H1 (cell line): ENCODE results near the gene ZSCAN21.

Experiments
- ASH2L ChIP-seq: fragments of 200-600, 300-600 bp; sonication (generic); IDR thresholded peaks from one replicate; pipeline ENCODE4 v1.7.1; 2017; ENCODE audit warnings: low read length
- CEBPB ChIP-seq: IDR thresholded peaks from 2 replicates; pipeline ENCODE4 v1.6.1; 2012; ENCODE audit warnings: low read depth, low read length
- EP300 ChIP-seq, 2 experiments: IDR thresholded peaks; 1 replicate in 1 of 2; 2 replicates in 1 of 2; pipeline ENCODE4 v1.6.1; 2011 to 2012; ENCODE audit warnings: low read depth in 2 of 2, low read length in 2 of 2, mild to moderate bottlenecking in 2 of 2, borderline replicate concordance in 1 of 2, inconsistent platforms in 1 of 2, moderate library complexity in 1 of 2
- JUND ChIP-seq: IDR thresholded peaks from 2 replicates; pipeline ENCODE4 v1.6.1; 2011; ENCODE audit warnings: mild to moderate bottlenecking, improper control_type of control experiment, low read length
- POLR2AphosphoS5 ChIP-seq: IDR thresholded peaks from 2 replicates; pipeline ENCODE4 v1.6.1; 2011; ENCODE audit warnings: low read depth, low read length
- POU5F1 ChIP-seq: IDR thresholded peaks from 2 replicates; pipeline ENCODE4 v1.6.1; 2011; ENCODE audit warnings: low read depth, mild to moderate bottlenecking, low read length, moderate library complexity
- RFX5 ChIP-seq: IDR thresholded peaks from 2 replicates; pipeline ENCODE4 v1.6.1; 2011; ENCODE audit warnings: low read depth, low read length, improper control_type of control experiment, borderline replicate concordance
- RNF2 ChIP-seq: fragments of 200-900, 300-1000 bp; sonication (generic); IDR thresholded peaks from 2 replicates; pipeline ENCODE4 v1.7.1; 2016; ENCODE audit warnings: borderline replicate concordance, low read depth, mild to moderate bottlenecking, antibody characterized with exemption, low read length; ENCODE audit not compliant: poor library complexity, severe bottlenecking; ENCODE audit errors: missing control alignments
- TF ChIP-seq, protein P1 (sequence below), 3 experiments: IDR thresholded peaks; 1 replicate in 2 of 3; 2 replicates in 1 of 3; pipeline versions ENCODE4 v1.5.1 to v1.6.1; 2011; ENCODE audit warnings: low read length in 3 of 3, mild to moderate bottlenecking in 3 of 3, inconsistent platforms in 2 of 3, low read depth in 1 of 3, moderate library complexity in 1 of 3; ENCODE audit not compliant: insufficient read depth in 1 of 3; ENCODE audit errors: control extremely low read depth in 1 of 3

DNA sequence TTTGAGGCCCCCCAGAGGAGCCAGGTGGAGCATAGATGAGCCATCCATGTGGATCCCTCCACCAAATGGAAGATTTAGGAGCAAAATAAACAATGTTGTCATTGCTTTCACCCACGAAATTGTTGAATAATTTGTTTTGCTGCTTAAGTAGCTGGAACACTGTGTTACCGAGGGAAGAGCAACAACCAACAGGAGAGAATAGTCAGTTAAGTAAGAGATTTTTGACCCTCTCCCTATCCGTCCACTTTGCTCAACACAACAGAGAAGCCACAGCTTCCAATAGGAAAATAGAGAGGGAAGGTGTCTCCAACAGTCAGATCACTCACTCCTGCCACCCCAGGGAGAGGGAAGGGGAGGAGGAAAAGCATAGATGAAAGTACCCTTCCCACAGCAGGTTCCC, 38.1 kb upstream of the ZSCAN21 start:
- TF ChIP-seq ASH2L = no peak
- TF ChIP-seq CEBPB = no peak
- TF ChIP-seq, protein P1, sequence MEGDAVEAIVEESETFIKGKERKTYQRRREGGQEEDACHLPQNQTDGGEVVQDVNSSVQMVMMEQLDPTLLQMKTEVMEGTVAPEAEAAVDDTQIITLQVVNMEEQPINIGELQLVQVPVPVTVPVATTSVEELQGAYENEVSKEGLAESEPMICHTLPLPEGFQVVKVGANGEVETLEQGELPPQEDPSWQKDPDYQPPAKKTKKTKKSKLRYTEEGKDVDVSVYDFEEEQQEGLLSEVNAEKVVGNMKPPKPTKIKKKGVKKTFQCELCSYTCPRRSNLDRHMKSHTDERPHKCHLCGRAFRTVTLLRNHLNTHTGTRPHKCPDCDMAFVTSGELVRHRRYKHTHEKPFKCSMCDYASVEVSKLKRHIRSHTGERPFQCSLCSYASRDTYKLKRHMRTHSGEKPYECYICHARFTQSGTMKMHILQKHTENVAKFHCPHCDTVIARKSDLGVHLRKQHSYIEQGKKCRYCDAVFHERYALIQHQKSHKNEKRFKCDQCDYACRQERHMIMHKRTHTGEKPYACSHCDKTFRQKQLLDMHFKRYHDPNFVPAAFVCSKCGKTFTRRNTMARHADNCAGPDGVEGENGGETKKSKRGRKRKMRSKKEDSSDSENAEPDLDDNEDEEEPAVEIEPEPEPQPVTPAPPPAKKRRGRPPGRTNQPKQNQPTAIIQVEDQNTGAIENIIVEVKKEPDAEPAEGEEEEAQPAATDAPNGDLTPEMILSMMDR (IDR thresholded peaks at IDR 0.05; ENCODE audit: control extremely low read depth in 1 of 3, insufficient read depth in 1 of 3, low read depth in 1 of 3, low read length in 3 of 3) = no peak
- no peak for TF ChIP-seq EP300 (IDR thresholded peaks at IDR 0.05; ENCODE audit: borderline replicate concordance in 1 of 2, low read depth in 2 of 2, low read length in 2 of 2)
- TF ChIP-seq POU5F1 = no peak
- TF ChIP-seq POLR2AphosphoS5 = no peak
- no peak for TF ChIP-seq RFX5
- no peak for TF ChIP-seq RNF2
- no peak for TF ChIP-seq JUND
